GM18861 (cell line): ENCODE results near the gene SLC2A10.

Source experiments
- ATAC-seq: cut with Tn5 transposase; IDR thresholded peaks from one replicate; pipeline ENCODE4 v1.9.1; 2021; ENCODE audit not compliant: unreplicated experiment

Gene SLC2A10

DNA sequence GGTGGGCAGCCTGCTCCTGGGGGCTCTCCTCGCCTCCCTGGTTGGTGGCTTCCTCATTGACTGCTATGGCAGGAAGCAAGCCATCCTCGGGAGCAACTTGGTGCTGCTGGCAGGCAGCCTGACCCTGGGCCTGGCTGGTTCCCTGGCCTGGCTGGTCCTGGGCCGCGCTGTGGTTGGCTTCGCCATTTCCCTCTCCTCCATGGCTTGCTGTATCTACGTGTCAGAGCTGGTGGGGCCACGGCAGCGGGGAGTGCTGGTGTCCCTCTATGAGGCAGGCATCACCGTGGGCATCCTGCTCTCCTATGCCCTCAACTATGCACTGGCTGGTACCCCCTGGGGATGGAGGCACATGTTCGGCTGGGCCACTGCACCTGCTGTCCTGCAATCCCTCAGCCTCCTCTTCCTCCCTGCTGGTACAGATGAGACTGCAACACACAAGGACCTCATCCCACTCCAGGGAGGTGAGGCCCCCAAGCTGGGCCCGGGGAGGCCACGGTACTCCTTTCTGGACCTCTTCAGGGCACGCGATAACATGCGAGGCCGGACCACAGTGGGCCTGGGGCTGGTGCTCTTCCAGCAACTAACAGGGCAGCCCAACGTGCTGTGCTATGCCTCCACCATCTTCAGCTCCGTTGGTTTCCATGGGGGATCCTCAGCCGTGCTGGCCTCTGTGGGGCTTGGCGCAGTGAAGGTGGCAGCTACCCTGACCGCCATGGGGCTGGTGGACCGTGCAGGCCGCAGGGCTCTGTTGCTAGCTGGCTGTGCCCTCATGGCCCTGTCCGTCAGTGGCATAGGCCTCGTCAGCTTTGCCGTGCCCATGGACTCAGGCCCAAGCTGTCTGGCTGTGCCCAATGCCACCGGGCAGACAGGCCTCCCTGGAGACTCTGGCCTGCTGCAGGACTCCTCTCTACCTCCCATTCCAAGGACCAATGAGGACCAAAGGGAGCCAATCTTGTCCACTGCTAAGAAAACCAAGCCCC lies 16.0 kb downstream of the SLC2A10 start:
- ATAC-seq: no peak

- ATAC-seq: no peak
Measured at GRCh38 chr20:46731770-46732169, 22.3 kb downstream of the SLC2A10 start.

- ATAC-seq: no peak
Measured at GRCh38 chr20:46735436-46735835, 26.0 kb downstream of the SLC2A10 start.

- ATAC-seq: no peak
Measured at GRCh38 chr20:46739431-46740213, 30.2 kb downstream of the SLC2A10 start.

GRCh38 chr20:46740214-46740609 lies 30.8 kb downstream of the SLC2A10 start:
- no peak for ATAC-seq

DNA sequence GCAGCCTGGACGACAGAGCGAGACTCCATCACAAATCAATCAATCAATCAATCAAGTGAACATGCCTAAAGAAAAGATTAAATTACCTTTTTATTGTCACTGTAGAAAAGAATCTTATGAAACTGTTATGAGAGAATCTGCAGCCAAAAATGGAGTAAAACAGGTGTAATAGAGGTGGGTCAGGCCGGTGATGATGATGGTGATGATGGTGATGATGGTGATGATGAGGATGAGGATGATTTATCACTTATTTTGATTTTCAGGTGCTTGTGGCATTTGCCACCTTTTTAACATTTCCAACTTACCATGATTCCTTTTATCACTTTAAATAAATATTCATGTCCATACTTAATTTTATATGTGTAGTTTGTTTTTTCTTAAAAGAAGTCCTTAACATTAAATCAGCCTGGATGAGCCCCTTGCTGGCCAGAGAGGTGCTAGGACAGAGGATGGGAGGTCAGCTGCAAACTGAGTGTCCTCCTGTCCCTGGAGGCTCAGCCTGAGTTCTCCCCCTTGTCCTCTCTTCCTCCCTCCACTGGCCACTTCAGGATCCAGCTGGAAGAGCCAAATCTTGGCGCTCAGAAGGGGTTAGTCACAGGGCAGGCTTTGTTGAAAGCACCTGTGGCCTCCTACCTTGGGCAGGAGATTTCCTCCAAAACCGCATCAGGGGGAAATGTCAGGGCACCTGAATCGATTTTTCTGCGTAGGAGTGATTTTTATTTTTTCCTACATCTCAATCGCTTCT lies 32.6 kb downstream of the SLC2A10 start:
- ATAC-seq: no peak

- no peak for ATAC-seq
Measured at GRCh38 chr20:46742669-46743045, 33.2 kb downstream of the SLC2A10 start.

DNA sequence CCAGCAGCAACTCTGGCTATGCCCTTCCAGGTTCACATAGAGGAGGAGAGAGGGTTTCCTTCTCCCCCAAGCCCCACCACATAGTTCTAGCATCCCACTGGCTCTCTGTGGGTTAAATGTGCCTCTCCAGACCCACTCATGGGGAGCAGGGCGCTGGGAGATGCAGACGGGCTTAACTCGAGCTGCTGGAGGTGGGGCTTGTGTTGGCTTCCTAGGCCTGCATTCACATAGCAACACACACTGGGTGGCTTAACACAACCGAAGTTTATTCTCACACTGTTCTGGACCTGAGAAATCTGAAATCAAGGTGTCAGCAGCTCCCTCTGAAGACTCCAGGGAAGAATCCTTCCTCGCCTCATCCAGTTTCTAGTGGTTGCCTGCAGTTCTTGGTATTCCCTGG lies 33.6 kb downstream of the SLC2A10 start:
- ATAC-seq: no peak

DNA sequence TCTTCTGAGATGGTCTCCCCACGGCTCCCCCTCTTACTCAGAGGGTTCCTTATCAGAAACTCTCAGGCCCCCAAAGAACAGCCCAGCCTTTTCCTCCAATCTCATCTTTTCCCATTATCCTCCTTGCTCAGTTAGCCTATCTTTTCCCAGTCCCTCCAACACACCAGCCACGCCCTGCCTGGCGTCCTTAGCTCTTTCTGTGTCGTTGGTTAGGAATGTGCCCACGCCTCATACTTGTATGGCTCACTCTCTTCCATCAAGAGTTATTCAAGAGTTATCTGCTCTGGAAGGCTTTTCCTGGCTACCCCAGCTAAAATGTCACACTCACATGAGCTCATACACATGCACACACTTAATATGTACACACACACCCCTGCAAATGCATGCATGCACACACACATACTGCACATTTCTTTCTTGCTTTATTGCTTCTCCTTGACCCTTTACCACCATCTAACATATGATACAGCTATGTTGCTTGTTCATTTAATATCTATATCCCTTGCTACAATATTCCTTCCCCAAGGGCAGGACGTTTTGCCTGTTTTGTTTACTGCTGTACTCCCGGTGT lies 37.6 kb downstream of the SLC2A10 start:
- no peak for ATAC-seq

DNA sequence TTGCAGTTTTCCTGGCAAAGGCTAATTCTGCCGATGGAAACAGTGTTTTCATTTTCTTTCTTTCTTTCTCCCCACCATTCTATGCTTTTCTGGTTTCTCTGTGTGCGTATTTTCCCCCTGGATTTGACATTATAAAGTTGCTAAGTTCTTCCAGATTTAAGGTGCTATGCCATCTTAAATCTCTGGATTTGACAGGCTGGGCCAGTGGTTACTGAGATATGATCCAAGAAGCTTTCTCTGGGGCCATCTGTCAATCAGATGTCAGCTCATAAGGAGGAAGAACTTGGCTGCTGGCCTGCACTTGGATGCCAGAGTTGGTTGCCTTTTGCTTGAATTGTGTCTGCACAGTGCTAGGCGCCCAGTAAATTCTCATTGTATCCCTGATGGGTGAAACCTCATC lies 39.7 kb downstream of the SLC2A10 start:
- no peak for ATAC-seq

GRCh38 chr20:46751856-46752255 lies 42.4 kb downstream of the SLC2A10 start:
- ATAC-seq: no peak

- ATAC-seq: no peak
Measured at GRCh38 chr20:46752728-46753127, 43.3 kb downstream of the SLC2A10 start.

DNA sequence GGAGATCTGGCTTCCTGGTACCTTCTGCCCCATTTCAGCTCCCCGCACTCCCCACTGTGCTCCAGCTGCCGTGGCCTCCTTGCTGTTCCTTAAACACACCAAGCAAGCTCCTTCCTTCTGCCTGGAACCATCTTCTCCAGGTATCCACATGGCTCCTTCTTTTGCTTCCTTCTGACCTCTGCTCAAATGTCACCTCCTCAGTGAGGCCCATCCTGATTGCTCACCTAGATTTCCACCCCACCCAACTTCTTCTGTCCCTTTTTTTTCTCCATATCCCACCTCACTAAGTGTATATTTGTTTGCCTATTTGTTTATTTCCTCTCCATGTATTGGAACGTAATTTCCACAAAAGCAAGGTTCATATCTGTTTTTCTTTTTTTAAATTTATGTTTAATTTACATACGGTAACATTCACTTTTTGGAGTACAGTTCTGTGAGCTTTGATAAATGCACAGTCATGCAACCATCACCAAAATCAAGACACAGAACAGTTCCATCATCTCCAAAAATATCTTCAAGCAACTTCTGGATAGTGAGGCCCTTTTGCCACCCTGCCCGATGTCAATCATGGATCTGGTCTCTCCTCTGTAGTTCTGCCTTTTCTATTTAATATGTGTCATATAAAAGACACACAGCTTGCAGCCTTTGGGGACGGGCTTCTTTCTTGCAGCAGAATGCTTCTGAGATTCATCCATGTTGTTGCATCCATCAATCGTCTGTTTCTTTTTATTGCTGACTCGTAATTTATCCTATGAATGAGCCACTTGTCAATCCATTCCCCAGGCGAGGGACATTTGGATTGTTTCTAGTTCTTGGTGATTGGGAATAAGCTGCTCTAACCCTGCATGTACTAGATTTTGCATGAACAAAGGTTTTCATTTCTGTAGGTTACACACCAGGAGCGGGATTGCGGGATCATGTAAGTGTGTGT lies 46.3 kb downstream of the SLC2A10 start:
- no peak for ATAC-seq

- ATAC-seq: no peak
Measured at GRCh38 chr20:46756419-46756818, 47.0 kb downstream of the SLC2A10 start.

GRCh38 chr20:46757135-46757534 lies 47.7 kb downstream of the SLC2A10 start:
- no peak for ATAC-seq

DNA sequence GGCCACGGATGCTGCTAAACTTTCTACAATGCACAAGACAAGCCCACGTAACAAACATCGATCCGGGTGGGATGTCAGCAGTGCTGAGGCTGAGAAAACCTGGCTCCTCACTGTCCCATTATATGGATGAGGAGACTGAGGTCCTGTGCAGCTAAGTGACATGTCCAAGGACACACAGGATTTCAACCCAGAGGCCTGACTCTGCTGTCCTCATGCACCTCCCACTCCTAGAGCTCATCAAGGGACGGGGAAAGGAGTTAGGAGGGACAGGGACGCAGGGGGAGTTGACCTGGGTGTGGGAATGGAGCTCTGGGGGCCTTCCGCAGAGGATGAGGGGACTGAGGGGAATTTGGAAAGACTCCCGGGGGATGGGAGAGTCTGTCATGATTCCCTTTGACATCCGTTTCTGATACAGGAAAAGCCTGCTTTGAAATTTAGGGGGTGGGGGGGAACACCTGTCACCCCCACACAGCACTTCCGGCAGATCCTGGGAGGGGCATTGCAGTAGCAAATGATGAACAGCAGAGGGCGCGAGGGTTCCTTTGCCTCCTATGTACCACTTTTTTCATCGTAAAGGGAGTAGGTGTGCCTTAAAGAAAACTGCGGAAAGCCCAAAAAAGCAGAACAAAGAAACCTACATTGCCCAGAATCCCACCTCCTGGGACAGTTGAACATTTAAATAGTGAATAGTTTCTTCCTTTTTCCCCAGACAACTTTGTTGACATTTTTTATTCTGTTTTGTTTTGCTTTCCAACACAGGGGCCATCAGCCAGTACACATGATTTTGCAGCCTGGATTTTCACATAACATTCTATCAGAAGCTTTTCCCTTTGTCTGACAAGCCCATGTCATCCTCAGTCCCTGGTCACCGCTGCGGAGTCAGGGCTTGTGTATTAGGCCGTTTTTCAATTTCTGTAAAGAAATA lies 48.6 kb downstream of the SLC2A10 start:
- no peak for ATAC-seq

DNA sequence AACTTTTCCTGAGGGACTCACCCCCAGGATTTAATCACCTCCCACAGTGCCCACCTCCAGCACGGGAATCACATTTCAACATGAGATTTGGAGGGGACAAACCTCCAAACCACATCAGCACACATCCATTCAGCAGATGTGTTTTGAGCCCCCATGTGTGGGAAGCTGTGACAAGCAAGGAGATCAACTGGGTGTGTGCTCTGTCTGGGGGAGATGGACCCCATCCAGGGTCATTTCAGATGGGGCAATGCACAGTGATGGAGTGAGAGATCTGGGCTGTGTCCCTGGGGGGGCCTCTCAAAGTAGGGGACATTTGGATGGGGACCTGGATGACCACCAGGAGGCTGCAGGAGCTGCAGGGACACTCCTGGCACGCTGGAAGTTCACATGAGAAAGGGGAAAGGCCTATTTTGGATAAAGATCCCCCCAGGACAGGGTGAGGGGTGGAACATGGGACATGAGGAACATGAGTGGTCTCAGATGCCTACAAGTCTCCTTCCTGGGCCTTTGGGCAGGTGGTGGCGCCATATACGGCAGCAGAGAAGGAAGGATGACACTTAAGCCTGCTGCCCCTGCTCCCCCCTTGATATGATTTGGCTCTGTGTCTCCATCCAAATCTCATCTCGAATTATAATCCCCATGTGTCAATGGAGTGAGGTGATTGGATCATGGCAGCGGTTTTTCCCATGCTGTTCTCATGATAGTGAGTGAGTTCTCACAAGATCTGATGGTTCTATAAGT lies 49.6 kb downstream of the SLC2A10 start:
- no peak for ATAC-seq

DNA sequence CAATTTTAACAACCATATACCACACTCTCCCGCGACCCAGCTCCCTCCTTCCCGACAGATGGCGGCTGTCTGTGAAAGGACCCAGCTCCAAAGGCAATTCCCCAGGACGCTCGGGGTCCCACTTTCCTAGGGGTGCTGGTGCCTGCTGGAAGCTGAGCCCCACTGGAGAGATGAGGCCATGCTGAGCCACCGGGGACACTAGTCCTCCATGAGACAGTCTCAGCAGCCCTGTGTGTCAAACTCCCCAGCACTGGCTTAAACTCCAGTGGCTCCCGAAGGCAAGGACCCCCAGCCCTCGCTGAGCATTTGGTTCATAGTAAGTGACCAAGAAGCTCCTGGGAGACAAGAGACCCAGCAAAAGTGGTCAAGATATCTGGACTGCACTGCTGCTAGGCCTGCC lies 52.1 kb downstream of the SLC2A10 start:
- no peak for ATAC-seq
